Stimulated activated CD8-positive, alpha-beta memory T cell treated with anti-CD3 and anti-CD28 coated beads, Interleukin-4, amount 100 ng/mL, for 4 hours (primary cell): ENCODE measurements around the gene MAPK12.

ENCODE experiments used
- DNase-seq, 2 donors: peaks; one replicate each; pipeline ENCODE4 v3.0.0-alpha.2; 2020; ENCODE audit warnings: low read depth in 2 of 2, low spot score in 1 of 2

MAPK12 gene

GRCh38 chr22:50236731-50237409 lies 24.6 kb downstream of the MAPK12 start:
- DNase-seq, result no peak

- DNase-seq, result no peak
Measured at GRCh38 chr22:50233223-50233622, 28.3 kb downstream of the MAPK12 start.

GRCh38 chr22:50232481-50233151 lies 28.9 kb downstream of the MAPK12 start:
- DNase-seq, result no peak

GRCh38 chr22:50229370-50229769 lies 32.1 kb downstream of the MAPK12 start:
- no peak for DNase-seq

GRCh38 chr22:50228366-50228765 lies 33.1 kb downstream of the MAPK12 start:
- DNase-seq, result no peak

GRCh38 chr22:50227579-50228215 lies 33.8 kb downstream of the MAPK12 start:
- DNase-seq, result no peak

- DNase-seq, result no peak
Measured at GRCh38 chr22:50226875-50227165, 34.7 kb downstream of the MAPK12 start.

GRCh38 chr22:50226063-50226874 lies 35.2 kb downstream of the MAPK12 start:
- no peak for DNase-seq

GRCh38 chr22:50225200-50225969 lies 36.1 kb downstream of the MAPK12 start:
- DNase-seq, result no peak

- DNase-seq, result no peak
Measured at GRCh38 chr22:50224071-50224470, 37.4 kb downstream of the MAPK12 start.

- no peak for DNase-seq
Measured at GRCh38 chr22:50222508-50222907, 39.0 kb downstream of the MAPK12 start.

GRCh38 chr22:50221410-50222300 lies 39.8 kb downstream of the MAPK12 start:
- no peak for DNase-seq

- no peak for DNase-seq
Measured at GRCh38 chr22:50220603-50221409, 40.7 kb downstream of the MAPK12 start.

GRCh38 chr22:50219800-50220602 lies 41.5 kb downstream of the MAPK12 start:
- no peak for DNase-seq

GRCh38 chr22:50218996-50219727 lies 42.3 kb downstream of the MAPK12 start:
- no peak for DNase-seq

GRCh38 chr22:50218153-50218995 lies 43.1 kb downstream of the MAPK12 start:
- no peak for DNase-seq
